HepG2 (cell line): Measurements from ENCODE around the gene CES2. TPM values are rescaled to one million over a fixed set of nuclear protein-coding genes. Genes with fewer than 3 reads are reported as not detected.

ENCODE experiments used
- ATF5 ChIP-seq: sonication (generic); formaldehyde crosslinking; IDR thresholded peaks from 2 replicates; pipeline ENCODE4 v1.4.0; 2020; ENCODE audit warnings: mild to moderate bottlenecking, low read depth, missing genetic modification reagents
- ATF7-NPFF ChIP-seq: sonication (generic); formaldehyde crosslinking; IDR thresholded peaks from 2 replicates; pipeline ENCODE4 v1.8.1; 2023; ENCODE audit warnings: mild to moderate bottlenecking, low read depth, missing genetic modification reagents, moderate library complexity
- EP300 ChIP-seq, 3 experiments: sonication (generic) in 1 of 3; formaldehyde crosslinking in 1 of 3; IDR thresholded peaks; 2 replicates each; pipeline versions ENCODE4 v1.5.1 to v1.6.1; 2011 to 2020; ENCODE audit warnings: low read depth in 2 of 3, low read length in 2 of 3, borderline replicate concordance in 1 of 3, improper control_type of control experiment in 1 of 3, mild to moderate bottlenecking in 1 of 3, missing genetic modification reagents in 1 of 3, moderate library complexity in 1 of 3
- FOXK2 ChIP-seq: fragments of 450-650 bp; IDR thresholded peaks from 2 replicates; pipeline ENCODE4 v1.6.1; 2016
- IKZF1 ChIP-seq: fragments of 450-650 bp; IDR thresholded peaks from 2 replicates; pipeline ENCODE4 v1.7.1; 2016
- KAT7 ChIP-seq: IDR thresholded peaks from 2 replicates; pipeline ENCODE4 v1.6.1; 2018; ENCODE audit warnings: borderline replicate concordance, missing compliant biosample characterization
- LBX2 ChIP-seq: sonication (generic); formaldehyde crosslinking; IDR thresholded peaks from 2 replicates; pipeline ENCODE4 v1.5.0; 2020; ENCODE audit warnings: missing genetic modification reagents, mild to moderate bottlenecking, borderline replicate concordance
- NFE2L2 ChIP-seq: fragments of 150-350 bp; IDR thresholded peaks from 2 replicates; pipeline ENCODE4 v1.6.1; 2014; ENCODE audit warnings: low read length
- RAD51 ChIP-seq: fragments of 450-650 bp; IDR thresholded peaks from 2 replicates; pipeline ENCODE4 v1.6.1; 2016; ENCODE audit warnings: borderline replicate concordance
- RFX1 ChIP-seq: fragments of 450-650 bp; IDR thresholded peaks from 2 replicates; pipeline ENCODE4 v1.6.1; 2017
- RXRA ChIP-seq: sonication (generic); formaldehyde crosslinking; IDR thresholded peaks from 2 replicates; pipeline ENCODE4 v1.5.1; 2020; ENCODE audit warnings: missing genetic modification reagents
- SKIL ChIP-seq: sonication (generic); formaldehyde crosslinking; IDR thresholded peaks from 2 replicates; pipeline ENCODE4 v1.8.0; 2022; ENCODE audit warnings: missing genetic modification reagents, mild to moderate bottlenecking, moderate library complexity, borderline replicate concordance
- SUZ12 ChIP-seq: fragments of 150-350 bp; IDR thresholded peaks from 2 replicates; pipeline ENCODE4 v1.6.1; 2014; ENCODE audit warnings: low read depth, low read length
- ZNF10 ChIP-seq: sonication (generic); formaldehyde crosslinking; IDR thresholded peaks from 2 replicates; pipeline ENCODE4 v1.4.0; 2020; ENCODE audit warnings: mild to moderate bottlenecking, low read depth, missing genetic modification reagents, borderline replicate concordance
- ZNF232 ChIP-seq: sonication (generic); formaldehyde crosslinking; IDR thresholded peaks from 2 replicates; pipeline ENCODE4 v1.4.0; 2020; ENCODE audit warnings: missing genetic modification reagents, borderline replicate concordance
- ZNF329 ChIP-seq: sonication (generic); formaldehyde crosslinking; IDR thresholded peaks from 2 replicates; pipeline ENCODE4 v1.9.0; 2021; ENCODE audit warnings: low read depth, mild to moderate bottlenecking, missing genetic modification reagents
- ZNF335 ChIP-seq: sonication (generic); formaldehyde crosslinking; IDR thresholded peaks from 2 replicates; pipeline ENCODE4 v1.4.0; 2020; ENCODE audit warnings: missing genetic modification reagents
- ZNF343 ChIP-seq: sonication (generic); formaldehyde crosslinking; IDR thresholded peaks from 2 replicates; pipeline ENCODE4 v1.4.0; 2020; ENCODE audit warnings: mild to moderate bottlenecking, missing genetic modification reagents
- ZNF44 ChIP-seq: sonication (generic); formaldehyde crosslinking; IDR thresholded peaks from 2 replicates; pipeline ENCODE4 v1.5.1; 2020; ENCODE audit warnings: mild to moderate bottlenecking, missing genetic modification reagents
- ZNF460 ChIP-seq: sonication (generic); formaldehyde crosslinking; IDR thresholded peaks from 2 replicates; pipeline ENCODE4 v1.5.1; 2020; ENCODE audit warnings: missing genetic modification reagents, mild to moderate bottlenecking, borderline replicate concordance
- ZNF501 ChIP-seq: sonication (generic); formaldehyde crosslinking; IDR thresholded peaks from 2 replicates; pipeline ENCODE4 v1.5.1; 2020; ENCODE audit warnings: mild to moderate bottlenecking, moderate library complexity, missing genetic modification reagents
- ZNF512B ChIP-seq: sonication (generic); formaldehyde crosslinking; IDR thresholded peaks from 2 replicates; pipeline ENCODE4 v1.5.1; 2020; ENCODE audit warnings: missing genetic modification reagents, mild to moderate bottlenecking, borderline replicate concordance
- ZNF543 ChIP-seq: sonication (generic); formaldehyde crosslinking; IDR thresholded peaks from 2 replicates; pipeline ENCODE4 v1.4.0; 2020; ENCODE audit warnings: mild to moderate bottlenecking, missing genetic modification reagents
- ZNF678 ChIP-seq: sonication (generic); formaldehyde crosslinking; IDR thresholded peaks from 2 replicates; pipeline ENCODE4 v1.4.0; 2020; ENCODE audit warnings: mild to moderate bottlenecking, missing genetic modification reagents
- ZSCAN29 ChIP-seq: sonication (generic); formaldehyde crosslinking; conservative IDR thresholded peaks from 2 replicates; pipeline ENCODE4 v1.4.0; 2020; ENCODE audit warnings: mild to moderate bottlenecking, missing genetic modification reagents
- polyA plus RNA-seq, 8 experiments: library from polyadenylated mRNA; depleted of rRNA in 3 of 8; stranded (reverse) in 7 of 8; unstranded in 1 of 8; fragments of >200 nt; fragmentation: Illumina TruSeq in 4 of 8; extraction: Trizol in 4 of 8; gene quantifications; 2 replicates each; pipeline versions ENCODE4 v1.2.1 to v1.2.3, GENCODE V29; 2011 to 2016; ENCODE audit warnings: low read depth in 4 of 8, missing spikeins in 1 of 8, mixed read lengths in 1 of 8; ENCODE audit not compliant: insufficient read depth in 1 of 8
- total RNA-seq, 5 experiments: library from RNA; depleted of rRNA; stranded (reverse); fragments of >200 nt; fragmentation: Illumina TruSeq; extraction: Trizol; gene quantifications; 2 replicates each; pipeline ENCODE4 v1.2.3, GENCODE V29; 2016; ENCODE audit warnings: low read depth in 1 of 5

The CES2 gene
- total and polyA plus RNA-seq, 2 of the 13 experiments (the other 11 are each of a cell fraction or from before 2014, with no cell fraction given) = 50.6 to 63.8 TPM

GRCh38 chr16:66961065-66961744 is 25.9 kb downstream of the CES2 start, which contains the start of gene CES3 (continued):
- TF ChIP-seq ATF7-NPFF (CRISPR knock-in tag) (peak; percentile 65; the same call in 1 of the 2 replicates), RXRA (CRISPR knock-in tag) (peak; percentile 58; the same call in 1 of the 2 replicates), FOXK2 (no peak), ZNF512B (CRISPR knock-in tag) (peak; percentile 75; the same call in 1 of the 2 replicates), ZNF44 (CRISPR knock-in tag) (no peak), RFX1 (no peak), ZNF460 (CRISPR knock-in tag) (no peak), EP300 (IDR thresholded peaks at IDR 0.05; ENCODE audit: low read depth in 2 of 2, low read length in 2 of 2) (no peak), EP300 (CRISPR knock-in tag; IDR thresholded peaks at IDR 0.05; ENCODE audit: borderline replicate concordance) (no peak), ZNF335 (no peak), ZSCAN29 (CRISPR knock-in tag) (peak; percentile 81), ZNF329 (no peak), SUZ12 (no peak), IKZF1 (no peak), ZNF501 (peak; percentile 70; the same call in 1 of the 2 replicates), NFE2L2 (no peak), ZNF678 (CRISPR knock-in tag) (no peak), LBX2 (no peak), SKIL (CRISPR knock-in tag) (no peak), ZNF543 (0 out of 2 replicates have a peak, but pooled peaks have one; percentile 54), ZNF10 (no peak), ZNF232 (peak; percentile 35; the same call in 1 of the 2 replicates), RAD51 (no peak), ZNF343 (CRISPR knock-in tag) (no peak), ATF5 (CRISPR knock-in tag) (0 out of 2 replicates have a peak, but pooled peaks have one; percentile 42), KAT7 (peak; percentile 59; the same call in 1 of the 2 replicates)
